MM.1S (cell line): ENCODE data around the gene RNF150.

Experiments used
- DNase-seq: peaks from one replicate; pipeline ENCODE4 v3.0.0-alpha.2; 2015
- H2AFZ ChIP-seq: fragments of 300-600 bp; sonication (generic); 2 replicates; pipeline ENCODE4 v1.6.0; 2016; ENCODE audit warnings: antibody characterized with exemption, low read length
- H3F3A ChIP-seq: fragments of 300-600 bp; sonication (generic); 2 replicates; pipeline ENCODE4 v1.6.1; 2016; ENCODE audit warnings: mild to moderate bottlenecking, antibody characterized with exemption, low read length, moderate library complexity, mixed read lengths; ENCODE audit not compliant: insufficient read depth
- H3K27ac ChIP-seq: fragments of 300-600 bp; sonication (generic); 2 replicates; pipeline ENCODE4 v1.5.1; 2016; ENCODE audit warnings: mild to moderate bottlenecking, low read length
- H3K27me3 ChIP-seq: fragments of 300-600 bp; sonication (generic); replicated peaks from 2 replicates; pipeline ENCODE4 v1.6.0; 2016; ENCODE audit warnings: low read length; ENCODE audit not compliant: insufficient read depth
- H3K36me3 ChIP-seq: fragments of 300-600 bp; sonication (generic); replicated peaks from 2 replicates; pipeline ENCODE4 v1.6.1; 2016; ENCODE audit warnings: mild to moderate bottlenecking, low read length, mixed read lengths; ENCODE audit not compliant: insufficient read depth
- H3K4me1 ChIP-seq: fragments of 300-600 bp; sonication (generic); 2 replicates; pipeline ENCODE4 v1.6.1; 2016; ENCODE audit warnings: low read length, mixed read lengths
- H3K4me2 ChIP-seq: fragments of 300-600 bp; sonication (generic); 2 replicates; pipeline ENCODE4 v1.6.0; 2016; ENCODE audit warnings: low read depth, low read length
- H3K4me3 ChIP-seq: fragments of 300-600 bp; sonication (generic); 2 replicates; pipeline ENCODE4 v1.5.1; 2016; ENCODE audit warnings: low read length, mixed read lengths
- H3K79me2 ChIP-seq: fragments of 300-600 bp; sonication (generic); 2 replicates; pipeline ENCODE4 v1.6.1; 2016; ENCODE audit warnings: mixed run types, low read length, mixed read lengths
- H3K9ac ChIP-seq: fragments of 300-600 bp; sonication (generic); 2 replicates; pipeline ENCODE4 v1.6.1; 2016; ENCODE audit warnings: low read length, mixed read lengths
- H3K9me2 ChIP-seq: fragments of 300-600 bp; sonication (generic); replicated peaks from 2 replicates; pipeline ENCODE4 v1.6.1; 2016; ENCODE audit warnings: mild to moderate bottlenecking, low read length, mixed read lengths; ENCODE audit not compliant: insufficient read depth
- H3K9me3 ChIP-seq: fragments of 300-600 bp; sonication (generic); replicated peaks from 2 replicates; pipeline ENCODE4 v1.6.1; 2016; ENCODE audit warnings: mild to moderate bottlenecking, low read length, mixed read lengths; ENCODE audit not compliant: insufficient read depth
- H4K20me1 ChIP-seq: fragments of 300-600 bp; sonication (generic); 2 replicates; pipeline ENCODE4 v1.6.1; 2016; ENCODE audit warnings: mild to moderate bottlenecking, low read length, moderate library complexity, mixed read lengths; ENCODE audit not compliant: insufficient read depth
- EZH2 ChIP-seq: fragments of 300-600 bp; sonication (generic); optimal IDR thresholded peaks from 2 replicates; pipeline ENCODE3; 2017; ENCODE audit warnings: low read depth, mild to moderate bottlenecking, antibody characterized with exemption, low read length, mixed read lengths
- EZH2phosphoT487 ChIP-seq: fragments of 300-600 bp; sonication (generic); IDR thresholded peaks from 2 replicates; pipeline ENCODE4 v1.6.1; 2018; ENCODE audit warnings: antibody characterized with exemption, low read length
- TF ChIP-seq, protein P1 (sequence below): fragments of 300-600 bp; sonication (generic); IDR thresholded peaks from 2 replicates; pipeline ENCODE4 v1.5.1; 2016; ENCODE audit warnings: antibody characterized with exemption, low read length, mixed read lengths

RNF150 gene

DNA sequence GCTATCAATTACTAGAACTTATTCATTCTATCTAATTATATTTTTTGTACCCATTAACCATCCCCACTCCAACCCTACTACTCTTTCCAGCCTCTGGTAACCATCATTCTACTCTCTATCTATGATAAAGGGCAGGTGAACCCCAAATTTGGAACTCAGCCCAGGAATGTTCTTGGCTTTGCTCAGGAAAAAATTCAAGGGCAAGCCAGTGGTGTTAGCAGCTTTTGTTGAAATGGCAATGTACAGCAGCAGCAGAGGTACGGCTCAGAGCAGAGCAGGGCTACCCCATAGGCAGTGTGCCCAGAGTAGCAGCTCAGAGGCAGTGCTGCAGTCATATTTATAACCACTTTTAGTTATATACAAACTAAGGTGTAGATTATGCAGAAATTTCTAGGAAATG, 138.2 kb downstream of the RNF150 start:
- Histone ChIP-seq H3K4me2 (no peak overlapping the region), H3K9me3 (no peaks in the 10 kb centered on the region)
- TF ChIP-seq EZH2phosphoT487: no peak
- TF ChIP-seq, protein P1, sequence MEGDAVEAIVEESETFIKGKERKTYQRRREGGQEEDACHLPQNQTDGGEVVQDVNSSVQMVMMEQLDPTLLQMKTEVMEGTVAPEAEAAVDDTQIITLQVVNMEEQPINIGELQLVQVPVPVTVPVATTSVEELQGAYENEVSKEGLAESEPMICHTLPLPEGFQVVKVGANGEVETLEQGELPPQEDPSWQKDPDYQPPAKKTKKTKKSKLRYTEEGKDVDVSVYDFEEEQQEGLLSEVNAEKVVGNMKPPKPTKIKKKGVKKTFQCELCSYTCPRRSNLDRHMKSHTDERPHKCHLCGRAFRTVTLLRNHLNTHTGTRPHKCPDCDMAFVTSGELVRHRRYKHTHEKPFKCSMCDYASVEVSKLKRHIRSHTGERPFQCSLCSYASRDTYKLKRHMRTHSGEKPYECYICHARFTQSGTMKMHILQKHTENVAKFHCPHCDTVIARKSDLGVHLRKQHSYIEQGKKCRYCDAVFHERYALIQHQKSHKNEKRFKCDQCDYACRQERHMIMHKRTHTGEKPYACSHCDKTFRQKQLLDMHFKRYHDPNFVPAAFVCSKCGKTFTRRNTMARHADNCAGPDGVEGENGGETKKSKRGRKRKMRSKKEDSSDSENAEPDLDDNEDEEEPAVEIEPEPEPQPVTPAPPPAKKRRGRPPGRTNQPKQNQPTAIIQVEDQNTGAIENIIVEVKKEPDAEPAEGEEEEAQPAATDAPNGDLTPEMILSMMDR: no peak
- TF ChIP-seq EZH2: no peak

DNA sequence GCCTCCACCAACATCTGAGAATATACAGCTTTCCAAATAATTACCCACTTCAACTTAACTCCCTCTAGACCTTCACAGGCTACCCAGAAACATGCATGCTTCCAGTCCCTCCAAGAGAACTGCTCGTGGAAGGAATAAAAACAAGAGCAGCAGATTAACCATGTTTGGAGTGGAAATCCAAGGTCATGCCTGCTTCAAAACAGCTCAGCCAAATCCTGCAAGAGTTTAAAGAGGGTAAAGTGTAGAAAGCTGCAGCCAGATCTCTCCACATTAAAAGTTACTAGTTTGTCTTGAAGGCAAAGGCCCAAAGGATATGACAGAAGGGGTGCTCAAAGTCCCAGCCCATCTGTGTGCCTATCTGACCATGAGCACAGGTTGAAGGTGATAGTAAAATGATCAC, 139.3 kb downstream of the RNF150 start:
- no peaks in the 10 kb centered on the region for H3K9me3 ChIP-seq
- H2AFZ ChIP-seq: no peak overlapping the region
- no peak for TF ChIP-seq EZH2
- TF ChIP-seq EZH2phosphoT487: no peak
- TF ChIP-seq, protein P1: no peak
- no peaks in the 10 kb centered on the region for H3K4me1 ChIP-seq
- no peaks in the 10 kb centered on the region for H3F3A ChIP-seq
- DNase-seq: no peak
- no peaks in the 10 kb centered on the region for H3K9me2 ChIP-seq
- H4K20me1 ChIP-seq: no peaks in the 10 kb centered on the region
- H3K79me2 ChIP-seq: no peaks in the 10 kb centered on the region
- H3K36me3 ChIP-seq: no peaks in the 10 kb centered on the region
- H3K27me3 ChIP-seq: no peaks in the 10 kb centered on the region
- no peak overlapping the region for H3K9ac ChIP-seq
- no peak overlapping the region for H3K4me2 ChIP-seq
- H3K27ac ChIP-seq: no peak overlapping the region
- no peak overlapping the region for H3K4me3 ChIP-seq

More for the DNA sequence above, 138.2 kb downstream of the RNF150 start:
- Histone ChIP-seq H2AFZ (no peak overlapping the region), H3K9me2 (no peaks in the 10 kb centered on the region), H3F3A (no peaks in the 10 kb centered on the region), H3K4me1 (no peaks in the 10 kb centered on the region), H3K27me3 (no peaks in the 10 kb centered on the region), H3K36me3 (no peaks in the 10 kb centered on the region), H3K4me3 (no peak overlapping the region), H3K9ac (no peak overlapping the region), H3K79me2 (no peaks in the 10 kb centered on the region), H3K27ac (no peak overlapping the region), H4K20me1 (no peaks in the 10 kb centered on the region)
- DNase-seq: no peak

GRCh38 chr4:140993370-140993769, 139.9 kb downstream of the RNF150 start:
- no peaks in the 10 kb centered on the region for H3K4me1 ChIP-seq
- TF ChIP-seq EZH2phosphoT487 (no peak), EZH2 (no peak)
- TF ChIP-seq, protein P1: no peak
- no peaks in the 10 kb centered on the region for H3K27me3 ChIP-seq
- H3K36me3 ChIP-seq: no peaks in the 10 kb centered on the region
- no peaks in the 10 kb centered on the region for H3K79me2 ChIP-seq
- H3K9me2 ChIP-seq: no peaks in the 10 kb centered on the region
- no peak overlapping the region for H2AFZ ChIP-seq
- DNase-seq: no peak
- H3K9me3 ChIP-seq: no peaks in the 10 kb centered on the region
- no peaks in the 10 kb centered on the region for H4K20me1 ChIP-seq
- no peaks in the 10 kb centered on the region for H3F3A ChIP-seq
- H3K27ac ChIP-seq: no peak overlapping the region
- no peak overlapping the region for H3K9ac ChIP-seq
- H3K4me2 ChIP-seq: no peak overlapping the region
- H3K4me3 ChIP-seq: no peak overlapping the region
